ENCODE data around the gene CARD9. TPM values are rescaled to one million over a fixed set of nuclear protein-coding genes. Genes with fewer than 3 reads are reported as not detected.

Gene CARD9
- total RNA-seq, 1 donor from 2014 or later: 9.2 TPM

DNA sequence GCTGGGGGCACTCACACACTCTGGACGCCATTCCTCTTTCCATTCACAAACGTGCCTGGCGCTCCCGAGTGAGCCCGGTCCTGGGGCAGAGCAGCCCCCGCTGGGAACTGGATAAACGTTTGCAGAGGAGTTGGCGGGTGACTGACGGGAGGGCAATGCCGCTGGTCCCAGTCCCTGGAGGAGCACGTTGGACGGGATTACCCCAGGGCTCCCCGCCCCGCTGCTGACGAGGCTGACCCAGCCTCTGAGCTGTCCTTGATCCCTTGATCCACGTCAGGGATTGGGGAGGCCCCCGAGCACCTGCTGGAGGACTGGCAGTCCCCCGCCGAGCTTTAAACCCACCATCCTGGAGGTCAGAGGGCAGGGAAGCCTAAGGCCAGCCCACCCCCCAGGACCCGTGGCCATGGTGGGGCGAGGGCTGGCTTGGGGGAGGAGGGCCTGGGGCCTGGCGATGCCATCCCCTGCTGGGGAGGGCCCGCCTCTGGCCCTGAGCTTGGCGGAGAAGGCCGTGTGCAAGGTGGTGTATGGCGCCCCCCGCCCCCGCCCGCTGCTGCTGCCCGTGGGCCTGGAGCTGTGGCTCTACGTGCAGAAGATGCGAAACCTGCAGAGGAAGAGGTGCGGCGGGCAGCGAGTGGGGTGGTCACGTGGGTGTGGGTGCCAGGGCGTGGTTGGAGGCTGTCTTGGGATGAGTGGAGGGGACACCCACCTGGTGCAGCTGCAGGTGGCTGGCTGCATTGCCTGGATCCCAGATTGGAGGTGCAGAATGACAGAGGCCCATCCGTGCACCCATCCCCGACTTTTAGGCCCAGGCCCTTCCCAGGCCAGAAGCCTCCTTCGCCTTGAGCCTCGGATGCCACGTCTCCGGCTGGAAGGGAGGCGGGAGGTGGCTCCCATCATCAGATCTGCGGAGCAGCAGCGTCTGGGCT lies 41.6 kb downstream of the CARD9 start:
- intact Hi-C loops (cut with micrococcal nuclease): no loop called here
- Mint-ChIP-seq H3K9me3 (no peaks in the 10 kb centered on the region), H3K27ac (no peak overlapping the region), H3K36me3 (ENCODE audit: low read depth) (no peaks in the 10 kb centered on the region), H3K4me1 (peaks cover 3% of the 10 kb centered on the region), H3K4me3 (no peak overlapping the region), H3K27me3 (no peaks in the 10 kb centered on the region)
- DNase-seq: no peak

GRCh38 chr9:136331030-136331429 lies 42.4 kb downstream of the CARD9 start:
- Mint-ChIP-seq H3K27me3 (no peaks in the 10 kb centered on the region), H3K36me3 (ENCODE audit: low read depth) (no peaks in the 10 kb centered on the region), H3K27ac (no peak overlapping the region), H3K9me3 (no peaks in the 10 kb centered on the region), H3K4me1 (peaks cover 3% of the 10 kb centered on the region), H3K4me3 (no peak overlapping the region)
- intact Hi-C loops (cut with micrococcal nuclease): no loop called here
- no peak for DNase-seq

- no peaks in the 10 kb centered on the region for H3K27me3 Mint-ChIP-seq
- H3K36me3 Mint-ChIP-seq (ENCODE audit: low read depth): no peaks in the 10 kb centered on the region
- H3K4me1 Mint-ChIP-seq: peaks cover 3% of the 10 kb centered on the region
- DNase-seq: no peak
- intact Hi-C loops (cut with micrococcal nuclease): no loop called here
- no peak overlapping the region for H3K4me3 Mint-ChIP-seq
- no peak overlapping the region for H3K27ac Mint-ChIP-seq
- H3K9me3 Mint-ChIP-seq: no peaks in the 10 kb centered on the region
Observed at GRCh38 chr9:136330406-136330990, 43.0 kb downstream of the CARD9 start.

- Mint-ChIP-seq H3K27me3 (no peaks in the 10 kb centered on the region), H3K36me3 (ENCODE audit: low read depth) (no peaks in the 10 kb centered on the region), H3K4me3 (no peak overlapping the region), H3K27ac (no peak overlapping the region), H3K4me1 (peaks cover 3% of the 10 kb centered on the region), H3K9me3 (no peaks in the 10 kb centered on the region)
- no peak for DNase-seq
- intact Hi-C loops (cut with micrococcal nuclease): no loop called here
Observed at GRCh38 chr9:136329636-136330405, 43.6 kb downstream of the CARD9 start.

- Mint-ChIP-seq H3K36me3 (ENCODE audit: low read depth) (no peaks in the 10 kb centered on the region), H3K27ac (no peak overlapping the region), H3K9me3 (no peaks in the 10 kb centered on the region), H3K27me3 (no peaks in the 10 kb centered on the region), H3K4me3 (no peak overlapping the region), H3K4me1 (peaks cover 3% of the 10 kb centered on the region)
- DNase-seq: no peak
- intact Hi-C loops (cut with micrococcal nuclease): no loop called here
Observed at GRCh38 chr9:136329211-136329627, 44.2 kb downstream of the CARD9 start.

DNA sequence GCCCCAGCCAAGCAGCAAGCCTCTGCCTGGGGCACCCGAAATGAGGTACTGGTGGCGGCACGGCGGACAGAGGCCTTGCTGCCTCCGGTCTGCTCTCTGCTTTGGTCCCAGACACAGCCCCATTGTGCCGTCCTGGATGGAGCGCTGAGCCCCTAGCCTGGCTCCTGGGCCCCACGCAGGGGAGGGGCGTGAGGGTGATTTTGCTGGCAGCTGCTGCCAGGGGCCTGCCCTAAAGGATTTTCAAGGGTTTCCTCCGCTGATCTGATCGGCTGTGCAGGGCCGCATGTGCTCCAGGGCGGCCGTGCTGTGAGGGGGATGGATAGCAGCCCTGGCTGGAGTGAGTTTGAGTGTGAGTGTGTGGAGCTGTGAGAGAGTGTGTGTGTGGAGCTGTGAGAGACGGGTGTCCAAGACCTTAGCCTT lies 44.8 kb downstream of the CARD9 start:
- peaks cover 3% of the 10 kb centered on the region for H3K4me1 Mint-ChIP-seq
- no peaks in the 10 kb centered on the region for H3K9me3 Mint-ChIP-seq
- H3K4me3 Mint-ChIP-seq: peak overlapping the region; percentile 68
- peak overlapping the region; percentile 34 for H3K27ac Mint-ChIP-seq
- intact Hi-C loops (cut with micrococcal nuclease): no loop called here
- DNase-seq: no peak
- H3K36me3 Mint-ChIP-seq (ENCODE audit: low read depth): no peaks in the 10 kb centered on the region
- H3K27me3 Mint-ChIP-seq: no peaks in the 10 kb centered on the region

- no peak for DNase-seq
- Mint-ChIP-seq H3K4me3 (peak overlapping the region; percentile 68), H3K9me3 (no peaks in the 10 kb centered on the region), H3K36me3 (ENCODE audit: low read depth) (no peaks in the 10 kb centered on the region), H3K27me3 (no peaks in the 10 kb centered on the region), H3K27ac (no peak overlapping the region), H3K4me1 (peaks cover 3% of the 10 kb centered on the region)
- intact Hi-C loops (cut with micrococcal nuclease): no loop called here
Observed at GRCh38 chr9:136328011-136328621, 45.4 kb downstream of the CARD9 start.

GRCh38 chr9:136327304-136327974 lies 46.0 kb downstream of the CARD9 start, which contains the start of gene GPSM1:
GPSM1 (plus strand) TSS chr9:136327539; CDS start chr9:136327696, 157 bp downstream.
- no peaks in the 10 kb centered on the region for H3K36me3 Mint-ChIP-seq (ENCODE audit: low read depth)
- H3K27ac Mint-ChIP-seq: peak within 1 kb of the TSS; percentile 34
- H3K4me3 Mint-ChIP-seq: peak within 1 kb of the TSS; percentile 73
- peak; percentile 86 for DNase-seq
- no peaks in the 10 kb centered on the region for H3K9me3 Mint-ChIP-seq
- peaks cover 3% of the 10 kb centered on the region for H3K4me1 Mint-ChIP-seq
- intact Hi-C loops (cut with micrococcal nuclease): no loop called here
- no peaks in the 10 kb centered on the region for H3K27me3 Mint-ChIP-seq

DNA sequence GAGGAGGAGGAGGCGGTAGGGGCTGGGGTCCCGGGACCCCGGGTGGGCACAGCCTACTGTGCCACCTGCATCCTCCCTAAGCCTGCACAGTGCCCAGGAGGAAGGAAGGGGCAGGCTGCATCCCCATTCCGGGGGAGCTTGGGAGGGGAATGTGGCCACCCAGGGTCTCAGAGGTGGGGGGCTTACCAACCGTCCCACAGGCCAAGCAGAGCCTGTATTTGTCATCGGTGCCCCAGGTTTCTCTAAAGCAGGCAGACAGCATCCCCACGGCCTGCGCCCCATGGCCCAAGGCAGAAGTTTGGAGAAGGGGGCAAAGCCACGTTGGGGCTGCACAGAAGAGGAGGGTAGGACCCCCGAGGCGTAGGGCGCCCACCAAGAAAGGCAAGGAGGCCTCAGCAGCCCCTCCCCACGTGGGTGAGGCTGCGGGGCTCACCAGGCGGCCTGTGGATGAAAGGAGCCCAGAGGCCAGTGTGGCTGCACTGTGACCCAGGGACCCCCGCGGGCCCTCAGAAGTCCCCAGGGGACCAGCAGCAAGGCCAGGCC lies 46.6 kb downstream of the CARD9 start:
- Mint-ChIP-seq H3K4me3 (peak overlapping the region; percentile 62), H3K36me3 (ENCODE audit: low read depth) (no peaks in the 10 kb centered on the region), H3K4me1 (peaks cover 3% of the 10 kb centered on the region), H3K27ac (peak overlapping the region; percentile 34), H3K9me3 (no peaks in the 10 kb centered on the region), H3K27me3 (no peaks in the 10 kb centered on the region)
- intact Hi-C loops (cut with micrococcal nuclease): no loop called here
- DNase-seq: no peak

DNA sequence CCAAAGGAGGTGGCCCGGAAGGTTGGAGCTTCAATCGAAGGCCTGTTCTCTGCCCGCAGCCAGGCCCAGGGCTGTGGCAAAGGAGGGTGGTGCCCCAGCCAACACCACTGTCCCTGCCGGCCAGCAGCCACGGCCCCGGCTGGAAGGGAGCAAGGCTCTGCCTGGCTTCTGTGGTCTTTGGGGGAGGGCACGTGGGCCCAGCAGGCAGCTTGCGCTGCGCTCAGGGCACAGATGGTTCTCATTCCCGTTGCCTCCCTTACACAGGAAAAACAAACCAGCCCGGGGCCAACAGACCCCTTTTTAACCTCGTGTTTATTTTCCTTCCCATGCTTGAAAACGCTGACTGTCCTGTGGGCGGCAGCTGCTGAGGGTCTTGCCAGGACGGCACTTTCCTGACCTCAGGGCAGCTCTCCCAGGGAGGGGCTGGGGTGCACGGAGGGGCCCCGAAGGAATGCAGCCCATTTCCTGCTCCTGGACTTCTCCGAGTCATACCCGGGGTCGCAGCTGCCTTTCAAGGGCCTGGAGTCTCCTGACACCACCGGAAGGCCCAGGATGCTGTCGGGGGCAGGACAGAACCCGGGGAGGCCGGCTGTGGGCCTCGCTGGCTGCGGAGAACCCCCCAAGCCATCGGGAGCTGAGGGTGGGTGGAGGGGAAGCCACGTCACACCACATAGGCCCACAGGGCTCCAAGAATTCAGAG lies 47.3 kb downstream of the CARD9 start:
- Mint-ChIP-seq H3K27me3 (no peaks in the 10 kb centered on the region), H3K4me3 (peak overlapping the region; percentile 62), H3K27ac (no peak overlapping the region), H3K4me1 (peaks cover 3% of the 10 kb centered on the region), H3K36me3 (ENCODE audit: low read depth) (no peaks in the 10 kb centered on the region), H3K9me3 (no peaks in the 10 kb centered on the region)
- DNase-seq: no peak
- intact Hi-C loops (cut with micrococcal nuclease): no loop called here

GRCh38 chr9:136325358-136325757 lies 48.1 kb downstream of the CARD9 start:
- Mint-ChIP-seq H3K27me3 (no peaks in the 10 kb centered on the region), H3K4me1 (peaks cover 3% of the 10 kb centered on the region), H3K4me3 (no peak overlapping the region), H3K9me3 (no peaks in the 10 kb centered on the region), H3K36me3 (ENCODE audit: low read depth) (no peaks in the 10 kb centered on the region), H3K27ac (no peak overlapping the region)
- DNase-seq: no peak
- intact Hi-C loops (cut with micrococcal nuclease): no loop called here

- no peaks in the 10 kb centered on the region for H3K27me3 Mint-ChIP-seq
- no peaks in the 10 kb centered on the region for H3K36me3 Mint-ChIP-seq (ENCODE audit: low read depth)
- no peak for DNase-seq
- H3K4me1 Mint-ChIP-seq: peaks cover 3% of the 10 kb centered on the region
- H3K27ac Mint-ChIP-seq: no peak overlapping the region
- intact Hi-C loops (cut with micrococcal nuclease): no loop called here
- H3K4me3 Mint-ChIP-seq: no peak overlapping the region
- H3K9me3 Mint-ChIP-seq: no peaks in the 10 kb centered on the region
Observed at GRCh38 chr9:136324501-136325300, 48.8 kb downstream of the CARD9 start.
